Calu3 (cell line): ENCODE results near the gene KRTAP4-12. TPM values are rescaled to one million over a fixed set of nuclear protein-coding genes. Genes with fewer than 3 reads are reported as not detected.
"Not testable (repeated sequence)": the region's sequence is repeated elsewhere in the genome, so short reads cannot be mapped to it uniquely, and the experiment has no call there.

Experiments used
- BruUV-seq: library from RNA; stranded (reverse); fragments of 400-500 nt; replicated peaks from 2 replicates; lab custom pipeline; 2021; lab: Mats Ljungman, UMichigan
- CTCF ChIA-PET: fragments of 300-600 bp; sonication (Branson Sonifier 250); formaldehyde crosslinking; loops from one replicate; lab custom pipeline; 2022; ENCODE audit warnings: antibody characterized with exemption; lab: Charles Lee
- DNase-seq: peaks from one replicate; pipeline ENCODE4 v3.0.0; 2022
- H3K27ac Mint-ChIP-seq: one replicate; pipeline ENCODE4 v1.8.0; 2022; ENCODE audit warnings: mixed read lengths; ENCODE audit not compliant: unreplicated experiment
- H3K27me3 Mint-ChIP-seq: one replicate; pipeline ENCODE4 v1.8.0; 2022; ENCODE audit warnings: mixed read lengths; ENCODE audit not compliant: unreplicated experiment
- H3K36me3 Mint-ChIP-seq: one replicate; pipeline ENCODE4 v1.8.0; 2022; ENCODE audit warnings: mild to moderate bottlenecking, moderate library complexity, mixed read lengths; ENCODE audit not compliant: insufficient read depth, unreplicated experiment
- H3K4me1 Mint-ChIP-seq: one replicate; pipeline ENCODE4 v1.8.0; 2022; ENCODE audit warnings: mild to moderate bottlenecking, low read depth, mixed read lengths; ENCODE audit not compliant: unreplicated experiment
- H3K4me3 Mint-ChIP-seq: one replicate; pipeline ENCODE4 v1.8.0; 2022; ENCODE audit warnings: mild to moderate bottlenecking, low read depth, moderate library complexity, mixed read lengths; ENCODE audit not compliant: unreplicated experiment
- H3K9me3 Mint-ChIP-seq: one replicate; pipeline ENCODE4 v1.8.0; 2022; ENCODE audit warnings: low read depth, mixed read lengths; ENCODE audit not compliant: unreplicated experiment
- intact Hi-C: fragments of 100-400 bp; cut with micrococcal nuclease; formaldehyde crosslinking; loops from one replicate; pipeline ENCODE4 v1.10.0; 2022; ENCODE audit not compliant: unreplicated experiment
- total RNA-seq: library from RNA; stranded (reverse); gene quantifications from 2 replicates; pipeline ENCODE4 v1.2.3, GENCODE V29; 2022
- TF ChIP-seq, protein P1 (sequence below): fragments of 200-600 bp; IDR thresholded peaks from one replicate; pipeline ENCODE4 v1.8.0; 2022; ENCODE audit warnings: antibody characterized with exemption; ENCODE audit not compliant: unreplicated experiment

Gene KRTAP4-12
- total RNA-seq, 1 experiment from 2014 or later, result not detected

DNA sequence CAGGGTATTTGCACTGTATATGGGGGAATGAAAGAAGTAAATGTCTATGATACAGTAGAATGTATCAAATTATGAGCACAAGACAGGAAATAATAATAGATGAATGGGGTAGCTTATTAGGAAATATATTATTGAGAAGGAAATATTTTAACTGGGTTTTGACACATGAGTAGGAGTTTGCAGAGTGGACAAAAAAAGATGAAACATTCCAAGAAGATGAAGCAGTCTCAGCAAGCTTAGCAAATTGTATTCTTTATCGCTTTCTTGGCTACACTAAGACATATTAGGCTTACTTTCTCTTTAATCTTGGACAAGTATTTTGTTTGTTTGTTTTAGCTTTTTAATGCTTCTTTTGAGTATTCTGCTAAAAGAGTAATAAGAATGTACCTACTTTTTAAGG, 20.1 kb downstream of the KRTAP4-12 start:
- no TSS peak for BruUV-seq
- peak overlapping the region; percentile 7 for H3K27ac Mint-ChIP-seq
- peaks cover 5% of the 10 kb centered on the region for H3K9me3 Mint-ChIP-seq
- no peak overlapping the region for H3K4me3 Mint-ChIP-seq
- DNase-seq, result no peak
- CTCF ChIA-PET, result interaction anchor here (0.6 kb wide), 2 partner anchors 16 to 175 kb away, joined by 3 to 5 read pairs; no protein-coding TSS in a partner anchor
- TF ChIP-seq, protein P1, sequence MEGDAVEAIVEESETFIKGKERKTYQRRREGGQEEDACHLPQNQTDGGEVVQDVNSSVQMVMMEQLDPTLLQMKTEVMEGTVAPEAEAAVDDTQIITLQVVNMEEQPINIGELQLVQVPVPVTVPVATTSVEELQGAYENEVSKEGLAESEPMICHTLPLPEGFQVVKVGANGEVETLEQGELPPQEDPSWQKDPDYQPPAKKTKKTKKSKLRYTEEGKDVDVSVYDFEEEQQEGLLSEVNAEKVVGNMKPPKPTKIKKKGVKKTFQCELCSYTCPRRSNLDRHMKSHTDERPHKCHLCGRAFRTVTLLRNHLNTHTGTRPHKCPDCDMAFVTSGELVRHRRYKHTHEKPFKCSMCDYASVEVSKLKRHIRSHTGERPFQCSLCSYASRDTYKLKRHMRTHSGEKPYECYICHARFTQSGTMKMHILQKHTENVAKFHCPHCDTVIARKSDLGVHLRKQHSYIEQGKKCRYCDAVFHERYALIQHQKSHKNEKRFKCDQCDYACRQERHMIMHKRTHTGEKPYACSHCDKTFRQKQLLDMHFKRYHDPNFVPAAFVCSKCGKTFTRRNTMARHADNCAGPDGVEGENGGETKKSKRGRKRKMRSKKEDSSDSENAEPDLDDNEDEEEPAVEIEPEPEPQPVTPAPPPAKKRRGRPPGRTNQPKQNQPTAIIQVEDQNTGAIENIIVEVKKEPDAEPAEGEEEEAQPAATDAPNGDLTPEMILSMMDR, result no peak
- peaks cover 51% of the 10 kb centered on the region for H3K4me1 Mint-ChIP-seq
- H3K36me3 Mint-ChIP-seq, result no peaks in the 10 kb centered on the region
- intact Hi-C loops, result no loop called here
- H3K27me3 Mint-ChIP-seq, result no peaks in the 10 kb centered on the region

DNA sequence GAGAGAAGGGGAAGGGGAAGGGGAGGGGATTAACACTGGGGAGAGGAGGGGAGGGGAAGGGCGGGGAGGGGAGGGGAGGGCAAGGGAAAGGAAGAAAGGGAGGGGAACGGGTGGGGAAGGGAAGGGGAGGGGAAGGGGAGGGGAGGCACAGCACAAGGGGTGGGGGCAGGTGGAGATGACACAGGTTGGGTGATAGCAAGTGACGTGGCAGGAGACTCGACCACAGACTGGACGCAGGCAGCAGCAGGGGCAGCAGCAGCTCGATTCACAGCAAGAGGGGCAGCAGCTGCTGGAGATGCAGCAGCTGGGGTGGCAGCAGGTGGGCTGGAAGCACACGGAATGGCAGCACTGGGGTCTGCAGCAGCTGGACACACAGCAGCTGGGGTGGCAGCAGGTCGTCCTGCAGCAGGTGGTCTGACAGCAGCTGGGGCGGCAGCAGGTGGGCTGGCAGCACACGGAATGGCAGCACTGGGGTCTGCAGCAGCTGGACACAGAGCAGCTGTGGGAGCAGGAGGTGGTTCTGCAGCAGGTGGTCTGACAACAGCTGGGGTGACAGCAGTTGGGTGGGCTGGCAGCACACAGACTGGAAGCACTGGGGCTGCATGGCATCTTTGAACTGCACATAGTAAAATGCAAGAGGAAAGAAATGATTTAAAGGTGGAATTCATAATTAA, 22.3 kb downstream of the KRTAP4-12 start, which contains the start of gene KRTAP4-16:
KRTAP4-16 (minus strand) TSS at position 624 of the 674 bp plus-strand sequence; CDS start at position 624, 0 bp downstream.
- Mint-ChIP-seq H3K9me3 (no peaks in the 10 kb centered on the region), H3K4me1 (peaks cover 68% of the 10 kb centered on the region), H3K27me3 (no peaks in the 10 kb centered on the region), H3K4me3 (no peak within 1 kb of the TSS), H3K27ac (no peak within 1 kb of the TSS), H3K36me3 (no peaks in the 10 kb centered on the region)
- TF ChIP-seq, protein P1, result no peak
- CTCF ChIA-PET, result no interaction called here
- DNase-seq, result no peak
- intact Hi-C loops, result no loop called here
- no TSS peak for BruUV-seq

DNA sequence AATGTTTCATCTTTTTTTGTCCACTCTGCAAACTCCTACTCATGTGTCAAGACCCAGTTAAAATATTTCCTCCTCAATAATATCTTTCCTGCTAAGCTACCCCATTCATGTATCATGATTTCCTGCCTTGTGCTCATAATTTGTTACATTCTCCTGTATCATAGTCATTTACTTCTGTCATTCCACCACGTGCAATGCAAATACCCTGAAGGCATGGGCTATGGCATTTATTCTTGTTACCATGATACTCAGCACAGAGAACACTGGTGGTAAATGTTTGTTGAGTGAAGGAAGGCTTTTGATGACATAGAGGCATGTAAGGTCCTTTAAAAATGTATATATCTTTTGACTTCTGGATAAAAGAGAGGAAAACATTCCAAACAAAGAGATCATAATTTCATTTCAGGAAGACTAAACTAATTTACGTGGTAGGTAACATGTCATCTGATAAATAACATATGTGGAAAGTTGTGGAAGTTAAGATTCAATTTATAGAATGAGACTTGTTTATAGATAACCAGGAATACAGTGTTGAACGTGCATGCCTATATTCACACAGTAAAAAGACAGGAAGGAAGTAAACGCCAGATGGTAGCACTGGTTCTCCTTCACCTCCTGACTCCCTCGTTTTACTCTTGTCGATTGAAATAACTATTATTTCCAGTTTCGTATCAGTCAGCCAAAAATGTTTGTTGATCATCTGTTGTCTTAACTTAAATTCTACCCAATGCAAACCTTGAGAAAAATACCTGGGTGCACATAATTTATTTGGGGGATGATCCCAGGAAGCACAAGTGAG, 24.1 kb downstream of the KRTAP4-12 start:
- H3K9me3 Mint-ChIP-seq, CTCF ChIA-PET, H3K27me3 Mint-ChIP-seq, H3K4me3 Mint-ChIP-seq, intact Hi-C loops, BruUV-seq, H3K36me3 Mint-ChIP-seq: not testable (repeated sequence)
- peak; percentile 57 for DNase-seq
- Mint-ChIP-seq H3K4me1 (peaks cover 61% of the 10 kb centered on the region), H3K27ac (peak overlapping the region; percentile 4)

DNA sequence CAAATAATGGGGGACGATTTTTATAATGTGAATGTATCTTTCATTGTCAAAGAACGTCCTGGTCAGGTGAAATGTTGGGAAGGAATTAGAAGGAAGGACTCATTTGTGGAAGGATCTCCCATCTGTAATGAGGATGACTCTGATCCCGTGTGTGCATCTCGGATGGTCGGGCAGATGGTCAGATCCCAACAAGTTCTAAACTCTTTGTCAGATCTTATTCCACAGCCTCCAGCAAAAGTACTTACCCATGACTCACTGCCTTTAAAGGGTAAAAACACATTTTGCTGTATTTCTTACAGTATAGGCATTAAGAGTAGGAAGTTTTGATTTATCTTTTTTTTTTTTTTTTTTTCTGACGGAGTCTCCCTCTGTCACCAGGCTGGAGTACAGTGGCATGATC, 25.5 kb downstream of the KRTAP4-12 start:
- Mint-ChIP-seq H3K4me1 (peaks cover 54% of the 10 kb centered on the region), H3K9me3 (no peaks in the 10 kb centered on the region), H3K27me3 (no peaks in the 10 kb centered on the region), H3K36me3 (no peaks in the 10 kb centered on the region), H3K4me3 (no peak overlapping the region), H3K27ac (no peak overlapping the region)
- CTCF ChIA-PET, result interaction anchor here (0.7 kb wide), 1 partner anchor 30 kb away, joined by 4 read pairs; no protein-coding TSS in a partner anchor
- no TSS peak for BruUV-seq
- TF ChIP-seq, protein P1, result no peak
- intact Hi-C loops, result no loop called here
- no peak for DNase-seq
